ENCODE measurements around the gene IFIT1.
A peak's percentile ranks its signal among the peaks of the same experiment; 100 is the strongest.

The IFIT1 gene

DNA sequence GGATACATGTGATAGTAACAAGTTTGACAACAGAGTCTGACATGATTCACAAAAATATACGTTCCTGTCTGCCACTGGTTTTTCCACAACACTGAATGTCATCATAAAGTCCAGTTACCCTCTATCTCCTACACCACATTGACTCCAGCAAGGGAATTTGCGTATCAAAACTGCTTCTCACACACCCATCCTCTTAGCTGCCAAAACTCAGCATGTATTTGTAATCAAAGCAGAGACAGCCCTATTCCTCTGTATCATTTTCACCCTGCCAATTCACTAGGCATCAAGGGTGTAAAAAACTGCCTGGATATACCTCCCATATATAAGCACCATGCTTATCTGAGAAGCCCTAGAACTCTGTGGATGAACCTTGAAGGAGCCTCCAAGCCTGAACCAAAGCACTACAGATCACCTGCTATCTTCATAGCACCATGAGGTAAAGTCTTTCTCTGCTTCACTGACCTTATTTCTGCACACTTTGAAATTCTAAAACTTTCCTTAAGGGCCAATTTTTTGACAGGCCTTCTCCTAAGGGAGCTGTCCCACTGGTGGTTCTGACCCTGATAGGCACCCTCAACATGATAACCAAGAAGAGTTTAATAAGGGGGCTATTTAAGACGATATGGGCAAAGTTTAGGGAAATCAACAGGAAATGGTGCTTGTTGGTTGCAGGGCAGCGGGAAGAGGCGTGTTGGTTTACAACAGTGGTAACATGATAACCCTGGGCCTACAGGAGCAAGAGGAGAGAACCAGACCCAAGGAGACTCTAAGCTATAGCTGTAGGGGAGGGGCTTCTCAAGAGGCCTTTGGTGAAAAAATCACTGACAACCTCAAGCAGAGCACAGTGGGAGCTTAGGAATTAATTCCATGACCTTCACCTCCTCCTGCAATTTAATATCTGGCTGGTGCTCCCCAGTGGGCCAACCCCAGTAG is 14.5 kb upstream of the IFIT1 start, which contains the start of gene IFIT1B:
Gene IFIT1B (plus strand): TSS at position 352 of the 933 bp plus-strand sequence. CDS start 80 bp downstream, at position 432.
- no peak for DNase-seq (ENCODE audit: low spot score)
- TF ChIP-seq, protein P1, sequence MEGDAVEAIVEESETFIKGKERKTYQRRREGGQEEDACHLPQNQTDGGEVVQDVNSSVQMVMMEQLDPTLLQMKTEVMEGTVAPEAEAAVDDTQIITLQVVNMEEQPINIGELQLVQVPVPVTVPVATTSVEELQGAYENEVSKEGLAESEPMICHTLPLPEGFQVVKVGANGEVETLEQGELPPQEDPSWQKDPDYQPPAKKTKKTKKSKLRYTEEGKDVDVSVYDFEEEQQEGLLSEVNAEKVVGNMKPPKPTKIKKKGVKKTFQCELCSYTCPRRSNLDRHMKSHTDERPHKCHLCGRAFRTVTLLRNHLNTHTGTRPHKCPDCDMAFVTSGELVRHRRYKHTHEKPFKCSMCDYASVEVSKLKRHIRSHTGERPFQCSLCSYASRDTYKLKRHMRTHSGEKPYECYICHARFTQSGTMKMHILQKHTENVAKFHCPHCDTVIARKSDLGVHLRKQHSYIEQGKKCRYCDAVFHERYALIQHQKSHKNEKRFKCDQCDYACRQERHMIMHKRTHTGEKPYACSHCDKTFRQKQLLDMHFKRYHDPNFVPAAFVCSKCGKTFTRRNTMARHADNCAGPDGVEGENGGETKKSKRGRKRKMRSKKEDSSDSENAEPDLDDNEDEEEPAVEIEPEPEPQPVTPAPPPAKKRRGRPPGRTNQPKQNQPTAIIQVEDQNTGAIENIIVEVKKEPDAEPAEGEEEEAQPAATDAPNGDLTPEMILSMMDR (IDR thresholded peaks at IDR 0.05; ENCODE audit: extremely low read depth, missing control alignments), result no peak

- TF ChIP-seq, protein P1 (IDR thresholded peaks at IDR 0.05; ENCODE audit: extremely low read depth, missing control alignments), result no peak
- DNase-seq (ENCODE audit: low spot score), result no peak
Measured at GRCh38 chr10:89379103-89379502, 13.3 kb upstream of the IFIT1 start.

DNA sequence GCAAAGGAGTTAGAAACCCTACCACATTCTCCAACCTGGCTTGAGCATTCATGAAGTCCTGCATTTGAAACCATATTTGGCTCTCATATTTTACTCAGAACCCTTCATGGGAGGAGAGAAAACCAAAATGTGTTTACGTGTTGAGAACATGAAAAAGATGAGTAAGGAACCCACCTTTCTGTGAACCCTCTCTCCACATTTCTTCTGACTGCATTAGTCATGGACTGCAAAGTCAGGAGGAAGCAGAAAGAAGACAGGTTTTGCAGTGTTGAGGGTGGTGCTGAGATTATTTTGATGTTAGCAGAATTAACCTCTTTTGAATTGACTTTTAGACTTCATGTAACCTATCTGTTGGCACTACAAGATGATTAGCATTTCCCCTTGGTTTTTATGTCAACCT is 9.7 kb upstream of the IFIT1 start:
- DNase-seq (ENCODE audit: low spot score), result no peak

GRCh38 chr10:89384474-89385340 is 7.7 kb upstream of the IFIT1 start:
- no peak for DNase-seq (ENCODE audit: low spot score)

More for the DNA sequence above, 9.7 kb upstream of the IFIT1 start:
- TF ChIP-seq, protein P1 (IDR thresholded peaks at IDR 0.05; ENCODE audit: extremely low read depth, missing control alignments), result no peak

GRCh38 chr10:89388806-89389205 is 3.6 kb upstream of the IFIT1 start:
- DNase-seq (ENCODE audit: low spot score), result no peak
- TF ChIP-seq, protein P1 (IDR thresholded peaks at IDR 0.05; ENCODE audit: extremely low read depth, missing control alignments), result no peak

More at GRCh38 chr10:89384474-89385340, 7.7 kb upstream of the IFIT1 start:
- TF ChIP-seq, protein P1 (IDR thresholded peaks at IDR 0.05; ENCODE audit: extremely low read depth, missing control alignments), result no peak

- peak; percentile 11 for DNase-seq (ENCODE audit: low spot score)
- TF ChIP-seq, protein P1 (IDR thresholded peaks at IDR 0.05; ENCODE audit: extremely low read depth, missing control alignments), result no peak
Measured at GRCh38 chr10:89389254-89389653, 3.2 kb upstream of the IFIT1 start.
